Activated naive CD8-positive, alpha-beta T cell treated with anti-CD3 and anti-CD28 coated beads, Interleukin-2, amount 50 U/mL, for 16 hours (primary cell): ENCODE results near the gene SNX21.
"Not testable (repeated sequence)": the region's sequence is repeated elsewhere in the genome, so short reads cannot be mapped to it uniquely, and the experiment has no call there.

Source experiments
- DNase-seq: peaks from one replicate; pipeline ENCODE4 v3.0.0-alpha.2; 2020; ENCODE audit warnings: low read depth, low spot score

The SNX21 gene

DNA sequence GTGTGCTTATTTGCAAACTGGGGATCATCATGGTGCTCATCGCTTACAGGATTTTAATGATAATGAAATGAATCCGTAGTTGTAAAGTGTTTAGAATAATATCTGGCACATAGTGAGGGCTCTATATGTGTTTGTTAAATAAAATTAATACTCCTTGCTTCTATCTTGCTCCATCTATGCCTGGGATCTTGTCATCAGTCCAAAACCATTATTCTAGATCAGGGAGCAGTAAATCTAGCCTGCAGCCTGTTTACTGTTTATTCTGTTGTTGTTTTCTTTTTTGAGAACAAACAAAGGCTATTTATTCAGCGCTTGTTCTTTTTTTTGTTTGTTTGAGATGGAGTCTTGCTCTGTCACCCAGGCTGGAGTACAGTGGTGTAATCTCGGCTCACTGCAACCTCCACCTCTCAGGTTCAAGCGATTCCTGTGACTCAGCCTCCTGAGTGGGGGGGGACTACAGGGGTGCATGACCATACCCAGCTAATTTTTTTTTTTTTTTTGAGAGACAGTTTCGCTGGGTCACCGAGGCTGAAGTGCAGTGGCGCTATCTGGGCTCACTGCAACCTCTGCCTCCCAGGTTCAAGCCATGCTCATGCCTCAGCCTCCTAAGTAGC, 15.5 kb downstream of the SNX21 start:
- no peak for DNase-seq

DNA sequence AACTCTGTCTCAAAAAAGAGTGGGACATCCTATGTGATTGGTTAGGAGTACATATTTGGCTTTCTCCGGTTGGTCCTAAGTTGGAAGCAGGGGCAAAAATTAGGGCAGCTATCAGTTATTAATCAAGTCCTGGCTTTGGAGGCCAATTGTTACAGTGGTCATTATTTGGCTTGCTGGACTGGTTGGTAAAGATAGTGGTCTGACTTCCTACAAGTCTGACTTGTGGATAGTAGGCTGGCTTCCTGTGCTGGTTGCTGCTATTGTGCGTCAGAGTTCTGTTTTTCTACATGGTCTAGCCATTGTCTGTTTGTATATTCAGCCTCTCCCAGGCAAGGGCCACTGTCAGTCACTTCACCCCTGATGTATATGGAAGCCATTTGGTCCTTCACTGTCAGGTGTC, 16.6 kb downstream of the SNX21 start:
- no peak for DNase-seq

DNA sequence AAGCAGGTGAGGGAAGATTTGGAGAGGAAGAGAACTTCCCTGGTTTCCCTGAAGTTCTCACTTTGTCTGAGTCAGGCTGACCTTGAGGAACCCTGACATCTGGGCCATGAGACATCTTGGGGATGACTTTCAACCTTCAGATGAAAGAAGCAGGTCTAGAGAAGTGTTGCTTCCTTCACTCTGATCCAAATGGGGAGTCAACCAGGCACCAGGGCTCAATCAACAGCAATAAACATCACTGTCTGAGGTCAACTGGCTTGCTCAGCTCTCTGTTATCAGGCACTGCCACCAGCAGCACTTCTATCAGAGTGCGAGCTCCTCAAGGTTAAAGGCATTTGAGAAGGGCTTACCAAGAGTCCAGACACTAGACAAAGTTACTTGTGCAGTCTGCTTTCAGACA, 17.3 kb downstream of the SNX21 start:
- DNase-seq = no peak

DNA sequence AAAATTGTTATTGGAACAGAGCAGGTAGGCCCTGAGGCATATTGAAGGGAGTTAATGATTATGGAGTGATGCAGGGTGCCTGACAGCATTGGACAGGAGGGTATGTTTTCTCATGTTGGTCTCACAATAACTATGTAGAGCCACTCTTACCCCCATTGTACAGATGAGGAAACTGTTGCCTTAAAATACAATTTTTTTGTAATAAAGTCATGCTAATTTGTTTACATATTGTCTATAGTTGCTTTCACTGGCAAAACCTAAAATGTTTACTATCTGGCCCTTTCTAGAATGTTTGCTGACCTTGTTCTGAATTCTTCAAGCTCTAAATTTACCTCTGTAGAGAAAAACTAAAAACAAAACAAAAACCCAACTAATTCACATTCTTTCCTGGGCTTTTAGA, 17.9 kb downstream of the SNX21 start:
- no peak for DNase-seq

DNA sequence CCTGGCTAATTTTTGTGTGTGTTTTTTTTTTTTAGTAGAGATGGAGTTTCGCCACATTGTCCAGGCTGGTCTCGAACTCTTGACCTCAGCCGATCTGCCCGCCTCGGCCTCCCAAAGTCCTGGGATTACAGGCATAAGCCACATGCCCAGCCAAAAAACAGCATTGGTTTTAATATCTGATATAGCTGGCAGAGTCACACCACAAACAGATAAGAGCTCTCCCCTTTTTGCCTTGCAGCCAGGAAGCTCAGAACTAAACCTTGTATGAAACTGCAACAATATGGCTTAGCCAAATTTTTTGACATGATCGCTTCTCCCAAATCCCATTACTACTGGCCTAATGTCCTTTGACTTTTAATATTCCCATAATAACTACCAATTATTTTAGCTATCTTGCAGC, 18.7 kb downstream of the SNX21 start:
- DNase-seq = no peak

DNA sequence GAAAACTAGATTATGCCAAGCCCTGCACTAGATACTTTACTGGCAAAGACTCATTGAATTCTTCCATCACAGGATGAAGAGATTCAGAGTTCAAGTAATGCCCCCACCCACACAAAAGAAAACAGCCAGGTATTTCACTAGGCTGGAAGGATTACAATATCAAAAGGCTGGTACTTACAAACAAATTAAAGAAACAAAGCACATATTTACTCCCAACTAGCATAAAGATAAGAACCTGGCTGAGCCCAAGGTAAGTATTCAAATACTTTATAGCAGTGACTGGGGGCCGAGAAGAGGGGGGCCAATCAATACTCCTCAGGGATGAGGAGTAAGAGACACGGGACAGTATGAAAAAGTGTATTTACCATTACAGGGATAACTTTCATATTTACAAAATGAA, 19.9 kb downstream of the SNX21 start:
- no peak for DNase-seq

DNA sequence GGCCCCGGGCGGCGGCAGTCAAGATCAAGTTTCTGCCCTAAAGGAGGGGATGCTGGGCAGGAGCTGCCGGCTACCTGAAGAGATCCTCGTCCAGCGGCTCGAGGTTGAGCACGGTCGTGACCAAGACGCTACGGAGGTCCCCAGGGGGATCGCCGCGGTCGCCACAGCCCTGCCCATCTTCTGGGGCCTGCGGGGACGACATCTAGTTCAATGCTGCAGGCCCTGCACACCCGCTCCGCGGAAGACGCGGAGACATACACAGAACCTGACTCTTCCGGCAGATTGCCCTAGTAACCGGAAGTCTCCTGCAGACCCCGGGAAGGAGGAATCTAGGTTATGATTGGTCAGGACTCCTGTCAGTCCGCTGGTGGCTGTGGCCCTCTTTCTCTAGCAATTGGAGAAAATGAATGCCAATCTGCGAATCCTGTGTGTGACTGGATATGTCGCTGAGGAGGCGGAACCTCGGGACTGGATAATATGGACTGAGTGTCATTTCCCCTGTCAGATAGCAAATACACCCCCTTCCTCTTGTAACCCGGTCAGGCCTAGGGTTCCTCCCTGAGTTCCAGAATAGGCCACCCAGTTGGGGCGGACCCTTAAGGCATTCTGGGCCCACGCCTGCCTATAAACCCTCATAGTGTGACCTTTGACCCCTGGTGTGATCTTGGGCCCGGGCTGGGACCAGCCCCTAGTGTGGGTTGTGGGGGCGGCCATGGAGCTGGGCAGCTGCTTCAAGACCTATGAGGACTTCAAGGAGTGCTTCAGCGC, 23.7 kb downstream of the SNX21 start, which contains the start of the genes ACOT8 and ZSWIM3:
TSS of gene ACOT8 (minus strand) at position 279 of the 768 bp plus-strand sequence. CDS start at position 202, 77 bp downstream.
TSS of gene ZSWIM3 (plus strand) at position 501 of the 768 bp plus-strand sequence. CDS start at position 713, 212 bp downstream.
- DNase-seq = peak; percentile 85

DNA sequence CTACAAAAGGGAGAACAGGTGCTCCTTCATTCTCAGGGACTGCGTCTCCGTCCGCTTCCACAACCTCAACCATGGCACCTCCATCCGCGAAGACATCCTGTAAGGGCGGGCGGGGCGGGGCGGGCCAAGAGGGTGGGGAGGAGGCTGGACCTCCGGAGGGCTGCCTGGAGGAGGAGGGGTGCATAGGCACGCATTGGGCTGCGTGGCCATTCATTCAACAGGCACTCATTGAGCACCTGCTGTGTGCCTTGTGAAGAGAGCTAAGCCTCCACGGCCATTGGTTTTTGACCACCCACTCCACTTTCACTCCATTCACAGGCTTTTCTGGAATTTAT, 24.2 kb downstream of the SNX21 start:
- DNase-seq = no peak

DNA sequence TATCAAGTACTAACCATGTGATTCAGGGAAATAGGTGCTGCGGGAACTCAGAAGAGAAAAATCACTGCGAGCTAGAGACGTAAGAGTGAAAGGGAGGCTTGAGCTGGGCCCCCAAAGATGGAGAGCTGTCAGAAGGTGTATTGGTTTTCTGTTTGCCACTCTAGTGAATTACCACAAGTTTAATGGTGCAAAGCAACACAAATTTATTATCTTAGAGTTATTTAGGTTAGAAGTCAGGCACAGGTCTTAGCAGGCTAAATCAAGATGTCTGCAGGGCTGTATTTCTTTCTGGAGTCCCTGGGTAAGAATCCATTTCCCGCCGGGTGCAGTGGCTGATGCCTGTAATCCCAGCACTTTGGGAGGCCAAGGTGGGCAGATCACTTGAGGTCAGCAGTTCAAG, 26.3 kb downstream of the SNX21 start:
- DNase-seq = no peak

DNA sequence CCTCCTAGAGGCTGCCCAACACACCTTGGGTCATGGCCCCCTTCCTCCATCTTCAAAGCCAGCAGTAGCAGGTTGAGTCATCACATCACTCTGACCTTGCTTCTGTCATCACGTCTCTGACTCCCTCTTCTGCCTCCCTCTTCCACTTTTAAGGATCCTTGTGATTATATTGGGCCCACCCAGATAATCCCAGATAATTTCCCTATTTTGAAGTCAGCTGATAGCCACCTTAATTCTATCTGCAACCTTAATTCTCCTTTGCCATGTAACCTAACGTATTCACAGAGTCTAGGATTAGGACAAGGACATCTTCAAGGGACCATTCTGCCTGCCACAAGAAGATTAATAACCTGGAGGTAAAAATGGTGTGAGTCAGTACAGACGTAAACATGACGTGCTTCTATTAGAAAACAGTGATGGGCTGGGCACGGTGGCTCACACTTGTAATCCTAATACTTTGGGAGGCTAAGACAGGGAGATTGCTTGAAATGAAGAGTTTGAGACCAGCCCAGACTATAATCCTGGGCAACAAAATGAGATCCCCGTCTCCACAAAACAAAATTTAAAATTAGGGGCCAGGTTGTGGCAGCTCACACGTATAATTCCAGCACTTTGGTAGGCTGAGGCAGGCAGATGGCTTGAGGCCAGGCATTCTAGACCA, 27.1 kb downstream of the SNX21 start:
- DNase-seq = no peak

DNA sequence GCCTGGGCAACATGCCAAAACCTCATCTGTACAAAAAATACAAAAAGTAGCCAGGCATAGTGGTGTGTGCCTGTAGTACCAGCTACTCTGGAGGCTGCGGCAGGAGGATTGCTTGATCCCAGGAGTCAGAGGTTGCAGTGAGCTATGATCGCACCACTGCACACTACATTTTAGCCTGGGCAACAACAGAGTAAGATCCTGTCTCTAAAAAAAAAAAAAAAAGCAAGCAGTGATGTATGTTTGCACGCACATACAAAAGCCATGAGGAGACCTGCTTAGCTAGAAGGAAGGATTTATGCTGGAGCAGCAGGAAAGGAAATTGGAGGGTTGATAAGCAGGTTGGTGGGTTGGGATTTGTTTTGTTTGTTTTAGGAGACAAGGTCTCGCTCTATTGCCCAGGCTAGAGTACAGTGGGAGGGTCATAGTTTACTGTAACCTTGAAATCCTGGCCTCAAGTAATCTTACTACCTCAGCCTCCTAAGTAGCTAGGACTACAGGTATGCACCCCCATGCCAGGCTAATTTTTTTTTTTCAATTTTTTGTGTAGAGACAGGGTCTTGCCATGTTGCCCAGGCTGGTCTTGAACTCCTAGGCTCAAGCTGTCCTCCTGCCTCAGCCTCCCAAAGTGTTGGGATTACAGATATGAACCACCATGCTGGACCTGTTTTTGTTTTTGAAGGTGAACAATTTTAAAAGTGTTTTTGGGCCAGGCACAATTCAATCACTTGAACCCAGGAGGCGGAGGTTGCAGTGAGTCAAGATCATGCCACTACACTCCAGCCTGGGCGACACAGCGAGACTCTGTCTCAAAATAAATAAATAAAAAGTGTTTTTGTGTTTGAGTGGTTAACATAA, 27.8 kb downstream of the SNX21 start:
- no peak for DNase-seq

DNA sequence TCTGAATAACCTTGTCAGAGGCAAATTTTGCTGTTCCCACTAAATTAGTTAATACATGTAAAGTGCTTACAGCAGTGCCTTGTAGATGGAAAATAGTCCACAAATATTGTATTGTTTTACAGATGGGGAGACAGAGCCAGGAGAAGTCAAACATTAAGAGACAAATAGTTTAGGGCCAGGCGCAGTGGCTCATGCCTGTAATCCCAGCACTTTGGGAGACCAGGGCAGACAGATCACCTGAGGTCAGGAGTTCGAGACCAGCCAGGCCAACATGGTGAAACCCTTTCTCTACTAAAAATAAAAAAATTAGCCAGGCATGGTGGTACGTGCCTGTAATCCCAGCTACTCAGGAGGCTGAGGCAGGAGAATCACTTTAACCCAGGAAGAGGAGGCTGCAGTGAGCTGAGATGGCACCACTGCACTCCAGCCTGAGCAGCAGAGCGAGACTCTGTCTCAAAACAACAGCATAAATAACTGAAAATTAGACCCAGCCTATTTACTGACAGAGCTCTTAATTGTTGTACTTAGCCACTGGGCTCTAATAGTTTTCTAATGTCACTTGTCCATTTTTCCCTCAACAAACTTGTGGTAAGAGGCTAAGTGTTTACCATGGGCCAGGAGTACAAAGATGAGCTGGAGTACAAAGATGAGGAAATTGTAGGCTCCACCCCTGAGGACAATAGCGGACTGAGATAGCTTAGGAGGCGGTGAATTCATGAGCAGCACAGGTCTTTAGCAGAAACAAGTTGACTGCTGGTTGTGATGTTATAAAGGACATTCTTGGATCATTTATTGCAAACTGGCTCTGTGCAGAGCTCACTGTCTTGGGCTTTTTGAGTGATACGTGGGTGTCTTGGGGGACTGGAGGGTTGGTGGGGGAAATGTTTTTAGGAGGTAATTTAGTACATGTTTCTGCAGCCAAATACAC, 30.2 kb downstream of the SNX21 start:
- no peak for DNase-seq

DNA sequence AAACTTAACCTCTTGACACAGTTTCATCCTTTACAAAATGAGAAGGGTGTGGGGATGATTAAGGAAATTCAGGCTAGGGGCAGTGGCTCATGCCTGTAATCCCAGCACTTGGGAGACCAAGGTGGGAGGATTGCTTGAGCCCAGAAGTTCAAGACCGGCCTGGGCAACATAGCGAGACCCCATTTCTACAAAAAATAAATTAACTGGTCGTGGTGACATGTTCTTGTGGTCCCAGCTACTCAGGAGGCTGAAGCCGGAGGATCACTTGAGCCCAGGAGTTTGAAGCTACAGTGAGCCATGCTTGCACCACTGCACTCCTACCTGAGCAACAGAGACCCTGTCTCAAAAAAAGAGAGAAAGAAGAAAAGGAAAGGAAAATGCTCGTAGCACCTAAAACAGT, 32.9 kb downstream of the SNX21 start:
- no peak for DNase-seq

DNA sequence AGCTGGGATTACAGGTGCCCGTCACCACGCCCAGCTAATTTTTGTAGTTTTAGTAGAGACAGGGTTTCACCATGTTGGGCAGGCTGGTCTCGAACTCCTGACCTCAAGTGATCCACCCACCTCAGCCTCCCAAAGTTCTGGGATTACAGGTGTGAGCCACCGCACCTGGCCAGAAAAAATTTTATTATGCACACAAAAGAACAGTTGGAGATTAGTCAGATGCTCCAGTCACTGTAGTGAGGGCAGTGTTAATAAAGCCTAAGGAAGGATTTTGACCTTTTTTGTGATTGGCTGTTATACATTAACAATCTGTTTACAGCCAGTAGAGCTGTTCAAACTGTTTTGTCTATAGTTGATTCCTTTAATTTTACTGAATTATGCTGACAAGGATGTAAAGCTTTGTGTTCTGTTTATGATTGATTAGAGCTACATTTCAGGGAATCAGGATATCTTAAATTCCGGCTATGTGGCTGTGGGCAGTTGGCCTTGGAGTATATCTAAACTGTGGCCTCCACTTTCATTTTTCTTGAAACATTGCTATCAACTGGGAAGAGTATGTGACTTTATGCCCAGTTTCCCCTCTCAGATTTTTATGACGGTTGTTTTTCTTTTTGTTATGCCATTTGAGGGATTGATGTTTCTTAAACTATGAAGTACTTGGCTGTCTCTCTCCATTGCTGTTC, 33.7 kb downstream of the SNX21 start:
- no peak for DNase-seq

DNA sequence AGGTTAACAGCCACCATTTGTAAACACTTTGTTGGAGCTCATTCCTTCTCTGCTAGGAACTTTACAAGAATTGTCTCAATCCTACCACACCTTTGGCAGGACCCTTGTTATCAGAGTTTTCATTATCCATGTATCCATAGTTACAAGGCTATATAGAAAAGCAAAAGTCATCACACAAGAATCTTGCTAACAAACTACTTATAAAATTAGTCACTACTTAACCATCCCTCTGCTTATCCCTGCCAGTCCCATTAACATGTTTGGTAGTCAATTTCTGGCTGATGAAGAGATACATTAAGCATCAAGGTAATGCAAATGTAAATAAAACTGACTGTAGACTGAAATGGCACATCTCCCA, 34.2 kb downstream of the SNX21 start:
- DNase-seq = no peak

DNA sequence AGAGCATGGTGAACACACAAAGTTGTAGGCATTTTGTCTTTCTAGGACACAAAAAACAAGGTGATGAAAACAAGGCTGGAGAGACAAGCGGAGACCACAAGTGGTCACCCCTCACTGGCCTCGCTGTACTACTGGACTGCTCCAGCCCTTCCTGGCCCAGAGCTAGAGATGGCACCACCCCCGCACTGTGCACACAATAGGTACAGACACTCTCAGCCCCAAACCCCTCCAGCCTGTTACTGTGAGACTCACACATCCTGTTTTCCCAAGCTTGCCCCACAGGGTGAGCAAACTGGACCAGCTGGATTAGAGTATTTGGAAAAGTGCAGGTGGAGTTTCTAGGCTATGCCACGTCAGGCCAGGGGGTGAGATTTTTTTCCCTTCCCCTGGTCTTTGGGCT, 39.0 kb downstream of the SNX21 start:
- no peak for DNase-seq

DNA sequence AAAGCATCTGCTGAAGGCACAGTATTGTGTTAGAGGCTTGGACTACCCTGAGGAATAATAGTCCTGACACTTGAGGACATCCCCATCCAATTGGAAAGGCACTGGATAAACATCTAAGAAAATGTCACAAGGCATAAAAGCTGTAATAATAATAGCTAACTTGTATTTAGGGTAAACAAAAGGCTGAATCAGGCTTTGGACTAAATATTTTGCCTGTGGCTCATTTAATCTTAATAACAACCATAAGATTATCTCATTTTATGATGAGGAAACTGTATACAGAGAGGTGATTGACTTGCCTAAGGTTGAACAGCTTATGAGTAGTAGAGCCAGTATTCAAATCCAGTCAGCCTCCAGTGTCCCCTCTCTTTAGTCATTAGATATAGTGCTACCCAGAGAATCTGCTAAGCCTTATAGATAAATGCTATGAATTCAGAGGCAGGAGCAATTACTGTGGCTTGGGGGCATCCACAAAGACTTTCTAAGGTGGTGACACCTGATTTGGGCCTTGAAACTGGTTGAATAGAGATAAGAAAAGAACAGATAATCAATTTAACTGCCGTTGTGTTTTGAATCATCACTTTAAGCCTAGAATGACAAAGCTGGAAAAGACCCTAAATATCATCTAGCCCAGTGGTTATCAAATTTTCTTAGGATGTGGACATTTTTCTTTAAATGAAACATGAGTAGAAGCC, 40.0 kb downstream of the SNX21 start:
- no peak for DNase-seq

DNA sequence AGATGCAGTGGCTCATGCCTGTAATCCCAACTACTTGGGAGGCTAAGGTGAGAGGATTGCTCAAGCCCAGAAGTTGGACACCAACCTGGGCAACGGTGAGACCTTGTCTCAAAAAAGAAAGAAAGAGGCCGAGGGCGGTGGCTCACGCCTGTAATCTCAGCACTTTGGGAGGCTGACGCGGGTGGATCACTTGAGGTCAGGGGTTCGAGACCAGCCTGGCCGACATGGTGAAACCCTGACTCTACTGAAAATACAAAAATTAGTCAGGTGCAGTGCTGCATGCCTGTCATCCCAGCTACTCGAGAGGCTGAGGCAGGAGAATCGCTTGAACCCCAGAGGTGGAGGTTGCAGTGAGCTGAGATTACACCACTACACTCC, 40.5 kb downstream of the SNX21 start:
- not testable (repeated sequence) for DNase-seq

DNA sequence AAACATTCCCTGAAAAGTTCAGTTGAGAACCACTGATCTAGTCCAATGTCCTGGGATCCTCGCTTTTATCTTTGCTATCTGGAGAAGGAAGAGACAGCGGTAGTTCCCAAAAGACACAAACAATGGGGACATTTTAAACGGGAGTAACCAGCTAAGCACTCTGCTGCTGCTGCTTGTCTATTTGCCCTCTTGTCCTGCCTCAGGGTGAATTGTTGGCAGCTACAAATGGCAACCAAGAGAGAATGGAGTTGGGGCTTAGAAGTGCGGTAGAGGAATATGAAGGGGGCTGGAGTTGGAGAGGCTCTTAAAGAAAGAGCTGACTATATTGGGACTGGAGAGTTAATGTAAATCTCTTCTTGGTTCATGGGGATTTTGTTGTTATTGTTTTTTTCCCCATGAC, 41.0 kb downstream of the SNX21 start:
- no peak for DNase-seq
